Measurements from ENCODE around the gene CHRND. TPM values are rescaled to one million over a fixed set of nuclear protein-coding genes. Genes with fewer than 3 reads are reported as not detected.

Gene CHRND
- polyA plus RNA-seq, 3 donors, result not detected

GRCh38 chr2:232584238-232584637 is 58.3 kb downstream of the CHRND start:
- H3K4me2 ChIP-seq (replicated peaks; ENCODE audit: extremely low read depth, low read length, poor library complexity, severe bottlenecking), result no peak overlapping the region
- no peaks in the 10 kb centered on the region for H3K27me3 ChIP-seq (ENCODE audit: control insufficient read depth in 2 of 2, insufficient read depth in 2 of 2, low read length in 2 of 2)
- DNase-seq, result no peak
- Mint-ChIP-seq H3K36me3 (peaks cover 45 to 51% of the 10 kb centered on the region in 2 donors), H3K4me3 (no peak overlapping the region), H3K4me1 (peaks cover 17% of the 10 kb centered on the region), H3K27me3 (ENCODE audit: low read depth in 3 of 3) (peaks cover 0 to 2% (median 0%) of the 10 kb centered on the region in 3 donors), H3K9me3 (peaks cover 0 to 2% (median 0%) of the 10 kb centered on the region in 7 donors), H3K27ac (peak overlapping the region in 1 of 7 donors; percentile 58)
- H3K4me1 ChIP-seq (ENCODE audit: control insufficient read depth in 1 of 2, insufficient read depth in 2 of 2, low read length in 2 of 2), result peaks cover 14% of the 10 kb centered on the region in 2 donors
- H3K27ac ChIP-seq (ENCODE audit: low read depth in 1 of 2, low read length in 2 of 2), result no peak overlapping the region
- no peak overlapping the region for H3K4me3 ChIP-seq (replicated peaks in 1 of 3; ENCODE audit: low read depth in 2 of 3, low read length in 3 of 3)
- H2AFZ ChIP-seq (ENCODE audit: insufficient read depth, low read depth, low read length, poor library complexity, severe bottlenecking), result no peak overlapping the region
- no peaks in the 10 kb centered on the region for H4K20me1 ChIP-seq (ENCODE audit: insufficient read depth, low read length)
- H3K36me3 ChIP-seq (replicated peaks in 1 of 2; ENCODE audit: control insufficient read depth in 1 of 2, insufficient read depth in 2 of 2, low read length in 2 of 2), result peaks cover 33 to 53% of the 10 kb centered on the region in 2 donors
- 97% methylated on average over 4 of the region's 6 CpGs for WGBS (ENCODE audit: insufficient coverage)
- H3K9me3 ChIP-seq (replicated peaks in 1 of 2; ENCODE audit: control insufficient read depth in 1 of 2, insufficient read depth in 1 of 2, low read length in 2 of 2), result no peaks in the 10 kb centered on the region
- intact Hi-C loops (cut with micrococcal nuclease), result no loop called here
- no peaks in the 10 kb centered on the region for H3K79me2 ChIP-seq (ENCODE audit: insufficient read depth, low read length)
- TF ChIP-seq CTCF (IDR thresholded peaks at IDR 0.05), result no peak
- H3K9ac ChIP-seq (ENCODE audit: insufficient read depth, low read length, poor library complexity, severe bottlenecking), result no peak overlapping the region

Other genes with a start within 250 kb of the CHRND start
- not detected for gene ALPP, start 147.4 kb upstream of the CHRND start, polyA plus RNA-seq
- gene ALPG, start 119.3 kb upstream of the CHRND start, polyA plus RNA-seq, result not detected
- not detected for gene ALPI, start 70.0 kb upstream of the CHRND start, polyA plus RNA-seq
- not detected for gene ECEL1, start 38.3 kb upstream of the CHRND start, polyA plus RNA-seq
- gene PRSS56, start 5.8 kb upstream of the CHRND start, polyA plus RNA-seq, result not detected
- gene CHRNG, start 13.5 kb downstream of the CHRND start, polyA plus RNA-seq, result not detected
- 1 to 10 TPM; 1.6 to 4.1 (median 2.1) TPM for gene TIGD1, start 24.4 kb downstream of the CHRND start, polyA plus RNA-seq
- gene EIF4E2, start 24.5 kb downstream of the CHRND start, polyA plus RNA-seq, result 100 to 1,000 TPM in 2 of 3 donors, 10 to 100 TPM in 1; 67.2 to 213 (median 188) TPM
- not detected for gene EFHD1, start 107.4 kb downstream of the CHRND start, polyA plus RNA-seq
- gene GIGYF2, start 171.2 kb downstream of the CHRND start, polyA plus RNA-seq, result 10 to 100 TPM in 2 of 3 donors, 1 to 10 TPM in 1; 7.7 to 20.7 (median 17.3) TPM